Measurements from ENCODE around the gene POMC.

Gene POMC

GRCh38 chr2:25197336-25198208 lies 29.2 kb upstream of the POMC start:
- DNase-seq (ENCODE audit: low read depth) = no peak
- TF ChIP-seq, protein P1, sequence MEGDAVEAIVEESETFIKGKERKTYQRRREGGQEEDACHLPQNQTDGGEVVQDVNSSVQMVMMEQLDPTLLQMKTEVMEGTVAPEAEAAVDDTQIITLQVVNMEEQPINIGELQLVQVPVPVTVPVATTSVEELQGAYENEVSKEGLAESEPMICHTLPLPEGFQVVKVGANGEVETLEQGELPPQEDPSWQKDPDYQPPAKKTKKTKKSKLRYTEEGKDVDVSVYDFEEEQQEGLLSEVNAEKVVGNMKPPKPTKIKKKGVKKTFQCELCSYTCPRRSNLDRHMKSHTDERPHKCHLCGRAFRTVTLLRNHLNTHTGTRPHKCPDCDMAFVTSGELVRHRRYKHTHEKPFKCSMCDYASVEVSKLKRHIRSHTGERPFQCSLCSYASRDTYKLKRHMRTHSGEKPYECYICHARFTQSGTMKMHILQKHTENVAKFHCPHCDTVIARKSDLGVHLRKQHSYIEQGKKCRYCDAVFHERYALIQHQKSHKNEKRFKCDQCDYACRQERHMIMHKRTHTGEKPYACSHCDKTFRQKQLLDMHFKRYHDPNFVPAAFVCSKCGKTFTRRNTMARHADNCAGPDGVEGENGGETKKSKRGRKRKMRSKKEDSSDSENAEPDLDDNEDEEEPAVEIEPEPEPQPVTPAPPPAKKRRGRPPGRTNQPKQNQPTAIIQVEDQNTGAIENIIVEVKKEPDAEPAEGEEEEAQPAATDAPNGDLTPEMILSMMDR (IDR thresholded peaks at IDR 0.05; ENCODE audit: low read depth, low read length, missing control alignments) = no peak
- no peak overlapping the region for H3K4me3 ChIP-seq (ENCODE audit: low read depth, low read length)

DNA sequence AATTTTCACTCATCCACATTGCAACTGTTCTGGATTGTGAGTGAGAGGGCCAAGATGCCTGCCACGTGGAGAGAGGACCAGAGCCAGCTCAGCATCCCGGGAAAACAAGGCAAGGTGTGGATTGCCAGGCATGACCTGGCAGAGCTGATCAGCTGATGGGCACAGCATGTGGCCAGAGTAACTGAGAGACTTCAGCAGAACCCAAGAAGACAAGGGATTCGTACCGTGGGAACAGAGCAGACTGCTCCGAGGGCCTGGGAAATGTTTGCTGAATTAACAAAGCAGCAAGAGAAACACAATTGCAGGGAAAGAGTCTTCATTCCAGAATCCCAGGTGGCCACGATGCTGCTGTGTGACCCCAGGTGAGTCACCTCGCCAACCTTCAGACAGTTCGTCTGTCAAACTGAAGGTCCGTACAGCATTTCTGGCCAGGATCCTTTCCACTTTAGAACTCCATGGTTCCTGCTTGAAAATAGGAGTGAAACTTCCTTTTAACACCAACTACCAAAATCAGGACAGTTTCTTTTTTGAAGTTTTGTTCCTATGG lies 26.3 kb upstream of the POMC start:
- no peak overlapping the region for H3K4me3 ChIP-seq (ENCODE audit: low read depth, low read length)
- TF ChIP-seq, protein P1 (IDR thresholded peaks at IDR 0.05; ENCODE audit: low read depth, low read length, missing control alignments) = no peak
- no peak for DNase-seq (ENCODE audit: low read depth)

GRCh38 chr2:25190536-25190935 lies 22.2 kb upstream of the POMC start:
- DNase-seq (ENCODE audit: low read depth) = no peak
- TF ChIP-seq, protein P1 (IDR thresholded peaks at IDR 0.05; ENCODE audit: low read depth, low read length, missing control alignments) = no peak
- no peak overlapping the region for H3K4me3 ChIP-seq (ENCODE audit: low read depth, low read length)

- no peak for DNase-seq (ENCODE audit: low read depth)
- no peak overlapping the region for H3K4me3 ChIP-seq (ENCODE audit: low read depth, low read length)
- TF ChIP-seq, protein P1 (IDR thresholded peaks at IDR 0.05; ENCODE audit: low read depth, low read length, missing control alignments) = no peak
Measured at GRCh38 chr2:25188405-25188804, 20.0 kb upstream of the POMC start.

- H3K4me3 ChIP-seq (ENCODE audit: low read depth, low read length) = no peak overlapping the region
- TF ChIP-seq, protein P1 (IDR thresholded peaks at IDR 0.05; ENCODE audit: low read depth, low read length, missing control alignments) = no peak
- no peak for DNase-seq (ENCODE audit: low read depth)
Measured at GRCh38 chr2:25187729-25188350, 19.5 kb upstream of the POMC start.

DNA sequence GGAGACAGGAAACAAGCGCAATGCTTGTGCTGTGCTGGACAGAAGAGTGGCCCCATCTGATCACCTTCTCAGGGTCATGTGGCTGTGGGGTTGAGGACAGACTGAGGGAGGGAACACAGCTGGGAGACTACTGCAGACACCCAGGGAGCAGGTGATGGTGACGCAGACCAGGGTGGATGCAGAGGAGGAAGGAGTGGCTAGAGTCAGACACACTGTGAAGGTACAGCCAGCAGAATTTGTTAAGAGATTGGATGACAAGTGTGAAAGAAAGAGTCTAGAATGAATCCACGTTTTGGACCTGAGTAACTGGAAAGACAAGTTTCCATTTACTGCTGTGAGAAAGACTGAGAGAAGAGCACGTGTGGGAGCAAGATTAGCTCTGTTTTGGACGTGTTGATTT lies 15.9 kb upstream of the POMC start:
- TF ChIP-seq, protein P1 (IDR thresholded peaks at IDR 0.05; ENCODE audit: low read depth, low read length, missing control alignments) = no peak
- no peak overlapping the region for H3K4me3 ChIP-seq (ENCODE audit: low read depth, low read length)
- no peak for DNase-seq (ENCODE audit: low read depth)
